ENCODE results near the gene PIK3R6.

GRCh38 chr17:8758137-8758596 lies 109.3 kb downstream of the PIK3R6 start, which contains the start of gene SPDYE4:
- TF ChIP-seq GABPA (IDR thresholded peaks at IDR 0.05; ENCODE audit: low read depth) (no peak), CTCF (IDR thresholded peaks at IDR 0.05; ENCODE audit: insufficient read depth, low read length) (no peak), POLR2AphosphoS5 (IDR thresholded peaks at IDR 0.05; ENCODE audit: low read depth) (no peak), REST (IDR thresholded peaks at IDR 0.05; ENCODE audit: insufficient replicate concordance, low read depth) (no peak), SPI1 (IDR thresholded peaks at IDR 0.05; ENCODE audit: borderline replicate concordance, low read depth) (no peak)

Data from HL-60 (cell line).